ENCODE data around the gene TBL1X. TPM values are rescaled to one million over a fixed set of nuclear protein-coding genes. Genes with fewer than 3 reads are reported as not detected.

The TBL1X gene
- total RNA-seq, 1 experiment from 2014 or later, result 17.6 TPM

- BruUV-seq (replicated peaks), result no TSS peak
- H2AFZ ChIP-seq, result no peak overlapping the region
- H3K27ac ChIP-seq, result no peak overlapping the region
- TF ChIP-seq CTCF (conservative IDR thresholded peaks at IDR 0.05) (no peak), EZH2 (IDR thresholded peaks at IDR 0.05; ENCODE audit: low read depth) (no peak)
- no peaks in the 10 kb centered on the region for H4K20me1 ChIP-seq (ENCODE audit: insufficient read depth)
- H3K4me2 ChIP-seq, result no peak overlapping the region
- H3K36me3 ChIP-seq (ENCODE audit: low read depth), result no peaks in the 10 kb centered on the region
- POLR2A ChIA-PET (ENCODE audit: unreplicated experiment), result no interaction called here
- H3K9me3 ChIP-seq (ENCODE audit: insufficient read depth, low read depth), result no peaks in the 10 kb centered on the region
- no peaks in the 10 kb centered on the region for H3K9me2 ChIP-seq (ENCODE audit: insufficient read depth)
- H3K4me3 ChIP-seq, result no peak overlapping the region
- no peaks in the 10 kb centered on the region for H3K79me2 ChIP-seq (ENCODE audit: low read depth)
- no peaks in the 10 kb centered on the region for H3K4me1 ChIP-seq (replicated peaks; ENCODE audit: insufficient read depth)
- H3K27me3 ChIP-seq (ENCODE audit: insufficient read depth, low read depth), result no peaks in the 10 kb centered on the region
- intact Hi-C loops (cut with micrococcal nuclease; ENCODE audit: unreplicated experiment), result no loop called here
- CTCF ChIA-PET, result no interaction called here
- DNase-seq, result no peak
- no peaks in the 10 kb centered on the region for H3F3A ChIP-seq (ENCODE audit: insufficient read depth, low read depth)
Measured at GRCh38 chrX:9500584-9500983, 35.7 kb downstream of the TBL1X start.

DNA sequence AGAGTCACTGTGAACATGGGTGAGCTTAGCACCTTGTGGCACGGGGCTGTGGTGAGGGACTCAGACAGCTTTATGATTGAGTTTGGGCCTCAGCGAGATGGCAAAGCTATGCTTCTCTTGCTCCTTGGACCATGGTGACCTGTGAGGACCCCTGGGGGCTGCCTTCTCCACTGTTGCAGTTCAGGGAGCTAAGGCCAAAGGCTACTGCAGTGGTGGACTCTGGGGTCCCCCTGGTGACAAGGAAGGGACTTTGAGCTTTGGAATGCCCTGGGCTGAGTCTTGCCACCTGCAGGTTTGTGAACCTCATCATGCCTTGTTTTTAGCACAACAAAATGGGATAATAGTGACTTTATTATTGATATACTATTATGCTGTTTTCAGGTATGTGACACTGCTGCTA is 36.5 kb downstream of the TBL1X start:
- POLR2A ChIA-PET (ENCODE audit: unreplicated experiment), result no interaction called here

GRCh38 chrX:9503261-9503660 is 38.4 kb downstream of the TBL1X start:
- intact Hi-C loops (cut with micrococcal nuclease; ENCODE audit: unreplicated experiment), result no loop called here
- TF ChIP-seq EZH2 (IDR thresholded peaks at IDR 0.05; ENCODE audit: low read depth) (no peak), CTCF (conservative IDR thresholded peaks at IDR 0.05) (no peak)
- no peak overlapping the region for H3K4me2 ChIP-seq
- H3K27me3 ChIP-seq (ENCODE audit: insufficient read depth, low read depth), result no peaks in the 10 kb centered on the region
- H3K9me2 ChIP-seq (ENCODE audit: insufficient read depth), result no peaks in the 10 kb centered on the region
- no peak overlapping the region for H2AFZ ChIP-seq
- H3K27ac ChIP-seq, result no peak overlapping the region
- no peak for DNase-seq
- POLR2A ChIA-PET (ENCODE audit: unreplicated experiment), result no interaction called here
- no peaks in the 10 kb centered on the region for H3K79me2 ChIP-seq (ENCODE audit: low read depth)
- H3K4me3 ChIP-seq, result no peak overlapping the region
- no peaks in the 10 kb centered on the region for H3K36me3 ChIP-seq (ENCODE audit: low read depth)
- no peaks in the 10 kb centered on the region for H3F3A ChIP-seq (ENCODE audit: insufficient read depth, low read depth)
- no TSS peak for BruUV-seq (replicated peaks)
- H3K9me3 ChIP-seq (ENCODE audit: insufficient read depth, low read depth), result no peaks in the 10 kb centered on the region
- no peaks in the 10 kb centered on the region for H4K20me1 ChIP-seq (ENCODE audit: insufficient read depth)
- CTCF ChIA-PET, result no interaction called here
- no peaks in the 10 kb centered on the region for H3K4me1 ChIP-seq (replicated peaks; ENCODE audit: insufficient read depth)

More for the DNA sequence above, 36.5 kb downstream of the TBL1X start:
- Histone ChIP-seq H3K36me3 (ENCODE audit: low read depth) (no peaks in the 10 kb centered on the region), H3K4me3 (no peak overlapping the region), H3K9me3 (ENCODE audit: insufficient read depth, low read depth) (no peaks in the 10 kb centered on the region), H3K9me2 (ENCODE audit: insufficient read depth) (no peaks in the 10 kb centered on the region), H4K20me1 (ENCODE audit: insufficient read depth) (no peaks in the 10 kb centered on the region), H2AFZ (no peak overlapping the region), H3K79me2 (ENCODE audit: low read depth) (no peaks in the 10 kb centered on the region), H3F3A (ENCODE audit: insufficient read depth, low read depth) (no peaks in the 10 kb centered on the region), H3K4me1 (replicated peaks; ENCODE audit: insufficient read depth) (no peaks in the 10 kb centered on the region), H3K4me2 (no peak overlapping the region), H3K27me3 (ENCODE audit: insufficient read depth, low read depth) (no peaks in the 10 kb centered on the region), H3K27ac (no peak overlapping the region)
- DNase-seq, result no peak
- intact Hi-C loops (cut with micrococcal nuclease; ENCODE audit: unreplicated experiment), result no loop called here
- no TSS peak for BruUV-seq (replicated peaks)
- no peak for TF ChIP-seq EZH2 (IDR thresholded peaks at IDR 0.05; ENCODE audit: low read depth)
- TF ChIP-seq CTCF (conservative IDR thresholded peaks at IDR 0.05), result no peak
- CTCF ChIA-PET, result no interaction called here

All from PC-9 (cell line).